NCI-H69 (cell line): Measurements from ENCODE around the gene FAHD2B.
A peak's percentile ranks its signal among the peaks of the same experiment; 100 is the strongest.
"Not testable (repeated sequence)": the region's sequence is repeated elsewhere in the genome, so short reads cannot be mapped to it uniquely, and the experiment has no call there.

Source experiments
- DNase-seq: peaks from one replicate; lab custom pipeline; 2025; lab: John Stamatoyannopoulos, UW

FAHD2B gene

GRCh38 chr2:97068074-97068473, 26.6 kb downstream of the FAHD2B start:
- no peak for DNase-seq

- DNase-seq: peak; percentile 6
These were observed 27.2 kb downstream of the FAHD2B start for GRCh38 chr2:97067279-97068004.

- not testable (repeated sequence) for DNase-seq
These were observed 28.7 kb downstream of the FAHD2B start for GRCh38 chr2:97066030-97066429.

GRCh38 chr2:97062020-97062419, 32.7 kb downstream of the FAHD2B start:
- not testable (repeated sequence) for DNase-seq

GRCh38 chr2:97059782-97060181, 34.9 kb downstream of the FAHD2B start:
- DNase-seq: peak; percentile 4

GRCh38 chr2:97056150-97056549, 38.5 kb downstream of the FAHD2B start:
- not testable (repeated sequence) for DNase-seq

- DNase-seq: not testable (repeated sequence)
These were observed 44.6 kb downstream of the FAHD2B start for GRCh38 chr2:97050032-97050431.

- DNase-seq: not testable (repeated sequence)
These were observed 46.2 kb downstream of the FAHD2B start for GRCh38 chr2:97048448-97048847.

- DNase-seq: peak; percentile 14
These were observed 48.0 kb downstream of the FAHD2B start for GRCh38 chr2:97046676-97047075.

GRCh38 chr2:97045895-97046499, 48.7 kb downstream of the FAHD2B start:
- not testable (repeated sequence) for DNase-seq
